Measurements from ENCODE around the gene TSHR.

DNA sequence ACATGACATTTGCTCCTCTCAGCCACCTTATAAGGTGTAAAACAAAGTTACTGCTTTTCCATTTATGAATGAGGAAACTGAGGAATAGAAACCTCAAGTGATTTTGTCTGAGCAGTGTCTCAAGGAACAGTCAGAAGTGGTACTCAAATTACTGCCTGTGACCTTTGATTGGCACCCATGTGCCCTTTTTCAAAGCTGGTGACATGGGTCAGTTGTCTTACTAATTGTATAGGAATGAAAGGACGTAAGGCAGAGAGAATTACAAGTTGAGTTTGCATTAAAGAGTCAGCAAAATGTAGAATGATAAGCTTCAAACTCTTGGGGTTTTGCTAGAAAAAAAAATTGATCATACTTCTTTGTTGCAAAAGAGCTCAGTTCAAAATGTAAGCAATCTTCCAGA lies 136.2 kb downstream of the TSHR start:
- TF ChIP-seq, protein P1, sequence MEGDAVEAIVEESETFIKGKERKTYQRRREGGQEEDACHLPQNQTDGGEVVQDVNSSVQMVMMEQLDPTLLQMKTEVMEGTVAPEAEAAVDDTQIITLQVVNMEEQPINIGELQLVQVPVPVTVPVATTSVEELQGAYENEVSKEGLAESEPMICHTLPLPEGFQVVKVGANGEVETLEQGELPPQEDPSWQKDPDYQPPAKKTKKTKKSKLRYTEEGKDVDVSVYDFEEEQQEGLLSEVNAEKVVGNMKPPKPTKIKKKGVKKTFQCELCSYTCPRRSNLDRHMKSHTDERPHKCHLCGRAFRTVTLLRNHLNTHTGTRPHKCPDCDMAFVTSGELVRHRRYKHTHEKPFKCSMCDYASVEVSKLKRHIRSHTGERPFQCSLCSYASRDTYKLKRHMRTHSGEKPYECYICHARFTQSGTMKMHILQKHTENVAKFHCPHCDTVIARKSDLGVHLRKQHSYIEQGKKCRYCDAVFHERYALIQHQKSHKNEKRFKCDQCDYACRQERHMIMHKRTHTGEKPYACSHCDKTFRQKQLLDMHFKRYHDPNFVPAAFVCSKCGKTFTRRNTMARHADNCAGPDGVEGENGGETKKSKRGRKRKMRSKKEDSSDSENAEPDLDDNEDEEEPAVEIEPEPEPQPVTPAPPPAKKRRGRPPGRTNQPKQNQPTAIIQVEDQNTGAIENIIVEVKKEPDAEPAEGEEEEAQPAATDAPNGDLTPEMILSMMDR (IDR thresholded peaks at IDR 0.05), result no peak
- TF ChIP-seq POLR2A (IDR thresholded peaks at IDR 0.05), result no peak
